HG03460 (cell line): Measurements from ENCODE around the gene POLR3G.

Source experiments
- ATAC-seq: cut with Tn5 transposase; IDR thresholded peaks from one replicate; pipeline ENCODE4 v1.9.1; 2021; ENCODE audit not compliant: unreplicated experiment

POLR3G gene

GRCh38 chr5:90495146-90495545 is 20.5 kb downstream of the POLR3G start:
- no peak for ATAC-seq

- ATAC-seq, result no peak
Measured at GRCh38 chr5:90503596-90503995, 28.9 kb downstream of the POLR3G start.

GRCh38 chr5:90504743-90505142 is 30.1 kb downstream of the POLR3G start:
- no peak for ATAC-seq

GRCh38 chr5:90506221-90506620 is 31.6 kb downstream of the POLR3G start:
- no peak for ATAC-seq

GRCh38 chr5:90510438-90510837 is 35.8 kb downstream of the POLR3G start:
- ATAC-seq, result no peak

GRCh38 chr5:90514520-90514919 is 39.9 kb downstream of the POLR3G start:
- ATAC-seq, result no peak

GRCh38 chr5:90518661-90519060 is 44.0 kb downstream of the POLR3G start:
- no peak for ATAC-seq

- ATAC-seq, result no peak
Measured at GRCh38 chr5:90519081-90519480, 44.4 kb downstream of the POLR3G start.

GRCh38 chr5:90528601-90529193 is 54.0 kb downstream of the POLR3G start:
- ATAC-seq, result no peak

GRCh38 chr5:90529194-90529938 is 54.7 kb downstream of the POLR3G start, which contains the start of gene LYSMD3:
LYSMD3 (minus strand) TSS chr5:90529584; CDS start chr5:90525289, 4,295 bp downstream.
- peak; percentile 91 for ATAC-seq

GRCh38 chr5:90529939-90530677 is 55.4 kb downstream of the POLR3G start:
- peak; percentile 50 for ATAC-seq

GRCh38 chr5:90530736-90531487 is 56.2 kb downstream of the POLR3G start:
- ATAC-seq, result no peak

- ATAC-seq, result no peak
Measured at GRCh38 chr5:90533794-90534193, 59.1 kb downstream of the POLR3G start.

GRCh38 chr5:90534922-90535321 is 60.3 kb downstream of the POLR3G start:
- no peak for ATAC-seq

- ATAC-seq, result no peak
Measured at GRCh38 chr5:90542827-90543519, 68.3 kb downstream of the POLR3G start.

GRCh38 chr5:90545511-90545910 is 70.8 kb downstream of the POLR3G start:
- ATAC-seq, result no peak

GRCh38 chr5:90546216-90546837 is 71.7 kb downstream of the POLR3G start:
- no peak for ATAC-seq

- ATAC-seq, result no peak
Measured at GRCh38 chr5:90547072-90547536, 72.4 kb downstream of the POLR3G start.

- ATAC-seq, result no peak
Measured at GRCh38 chr5:90548069-90548593, 73.5 kb downstream of the POLR3G start.

- no peak for ATAC-seq
Measured at GRCh38 chr5:90549223-90549622, 74.6 kb downstream of the POLR3G start.
